Skin epidermis (tissue), 12 donors: ENCODE data around the gene CARS2.
"Not testable (repeated sequence)": the region's sequence is repeated elsewhere in the genome, so short reads cannot be mapped to it uniquely, and the experiment has no call there.

Experiments
- H3K27ac ChIP-seq, 21 experiments: fragments of 200-600 bp; sonication (generic) in 11 of 21; one replicate each; pipeline ENCODE4 v1.5.0; 2020; ENCODE audit warnings: mild to moderate bottlenecking in 3 of 21, inconsistent platforms in 2 of 21, moderate library complexity in 2 of 21
- H3K4me3 ChIP-seq, 7 experiments: fragments of 200-600 bp; sonication (generic) in 2 of 7; one replicate each; pipeline ENCODE4 v1.5.0; 2020; ENCODE audit warnings: inconsistent platforms in 2 of 7, mild to moderate bottlenecking in 2 of 7, moderate library complexity in 1 of 7

CARS2 gene

DNA sequence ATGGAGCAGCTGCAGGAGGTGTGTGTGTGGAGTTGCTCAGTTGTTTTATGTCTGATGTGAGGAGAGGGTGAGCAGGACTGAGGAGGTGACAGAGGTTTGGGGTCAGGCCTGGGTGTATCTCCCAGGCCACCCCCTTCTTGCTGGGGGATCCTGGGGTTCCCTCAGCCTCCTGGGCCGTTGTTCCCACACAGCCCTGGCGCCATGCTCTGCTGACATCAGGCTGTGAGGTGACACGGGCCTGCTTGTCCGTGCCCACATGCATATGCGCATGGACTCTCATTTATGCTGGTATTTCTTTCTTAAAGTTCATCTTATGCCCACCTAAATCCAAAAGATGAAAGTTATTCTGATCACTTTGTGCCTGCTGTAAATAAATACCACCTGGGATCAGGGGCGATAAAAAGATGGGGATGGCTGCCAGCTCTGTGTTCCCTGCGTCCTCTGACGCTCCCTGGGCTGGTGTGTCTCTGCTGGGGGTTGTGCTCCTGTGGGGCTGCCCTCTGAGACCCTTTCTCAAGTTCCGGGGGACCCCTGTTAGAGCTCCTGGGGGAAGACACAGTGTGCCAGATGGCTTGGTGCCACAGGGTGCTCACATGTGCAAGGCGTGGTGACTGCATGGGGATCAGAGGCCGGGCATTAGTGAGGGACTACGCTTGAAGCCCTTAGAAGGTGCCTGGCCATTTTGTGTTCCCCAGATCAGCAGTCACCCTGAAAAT, 78.0 kb downstream of the CARS2 start:
- Histone ChIP-seq H3K27ac (no peak overlapping the region), H3K4me3 (no peak overlapping the region)

DNA sequence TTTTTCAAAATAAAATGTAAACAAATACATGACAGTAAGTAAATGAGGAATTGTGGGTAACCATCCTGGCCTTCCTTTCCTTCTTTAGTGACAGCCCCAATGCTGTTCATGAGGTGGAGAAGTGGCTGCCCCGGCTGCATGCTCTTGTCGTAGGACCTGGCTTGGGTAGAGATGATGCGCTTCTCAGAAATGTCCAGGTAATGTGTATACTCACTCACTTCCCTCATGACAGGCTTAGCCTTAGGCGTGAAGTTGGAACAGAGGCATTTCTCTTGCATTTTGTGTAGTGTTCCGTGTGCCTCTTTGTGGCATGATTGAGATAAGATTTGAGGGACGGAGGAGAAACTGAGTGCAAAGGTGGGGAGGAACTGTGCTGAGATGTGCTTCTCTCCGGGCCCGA, 78.6 kb downstream of the CARS2 start:
- no peak overlapping the region for H3K4me3 ChIP-seq
- H3K27ac ChIP-seq: no peak overlapping the region

DNA sequence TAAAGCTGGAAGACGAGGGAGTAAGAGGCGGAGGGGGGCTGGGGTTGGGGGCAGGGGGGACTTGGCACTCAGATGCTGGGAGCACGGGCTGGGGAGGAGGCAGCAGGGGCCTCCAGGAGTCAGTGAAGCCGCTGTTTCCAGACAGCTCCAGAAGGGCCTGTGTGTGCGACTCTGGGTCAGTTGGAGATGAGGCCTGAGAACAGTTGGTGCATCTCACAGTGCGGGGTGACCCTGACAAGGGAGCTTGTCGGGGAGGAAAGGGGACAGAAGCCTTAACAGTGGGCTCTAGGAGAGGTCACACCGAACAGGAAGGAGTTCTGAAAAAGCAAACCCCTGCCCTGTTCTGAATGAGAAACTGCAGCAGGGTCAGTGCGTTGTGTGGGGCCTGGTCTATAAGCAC, 79.4 kb downstream of the CARS2 start:
- H3K27ac ChIP-seq: no peak overlapping the region
- H3K4me3 ChIP-seq: no peak overlapping the region

DNA sequence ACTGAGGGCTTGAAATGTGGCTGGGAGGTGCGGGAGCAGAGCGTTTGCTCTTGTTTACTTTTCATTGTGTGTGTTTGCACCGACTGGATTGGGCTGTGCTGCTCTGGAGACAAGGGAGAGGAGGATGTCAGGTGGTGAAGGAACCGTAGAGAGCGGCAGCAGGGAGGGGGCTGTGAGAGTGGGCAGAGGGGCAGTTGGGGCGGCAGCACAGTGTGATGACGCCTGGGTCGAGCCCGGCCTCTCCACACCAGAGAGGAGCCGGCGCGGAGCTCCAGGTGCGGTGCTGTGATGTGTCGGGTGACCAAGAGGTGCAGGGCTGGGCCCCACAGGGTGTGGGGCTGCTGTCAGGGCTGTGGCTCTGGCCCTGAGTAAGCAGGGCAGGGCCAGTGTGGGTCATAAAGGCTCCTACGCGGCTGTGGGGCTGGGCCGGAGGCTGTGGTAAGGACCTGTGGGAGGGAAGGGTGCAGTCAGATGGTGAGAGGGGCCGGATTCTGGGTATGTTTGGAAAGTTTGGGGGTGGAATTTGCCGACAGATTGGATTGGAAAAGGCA, 80.1 kb downstream of the CARS2 start:
- Histone ChIP-seq H3K27ac (no peak overlapping the region), H3K4me3 (no peak overlapping the region)

DNA sequence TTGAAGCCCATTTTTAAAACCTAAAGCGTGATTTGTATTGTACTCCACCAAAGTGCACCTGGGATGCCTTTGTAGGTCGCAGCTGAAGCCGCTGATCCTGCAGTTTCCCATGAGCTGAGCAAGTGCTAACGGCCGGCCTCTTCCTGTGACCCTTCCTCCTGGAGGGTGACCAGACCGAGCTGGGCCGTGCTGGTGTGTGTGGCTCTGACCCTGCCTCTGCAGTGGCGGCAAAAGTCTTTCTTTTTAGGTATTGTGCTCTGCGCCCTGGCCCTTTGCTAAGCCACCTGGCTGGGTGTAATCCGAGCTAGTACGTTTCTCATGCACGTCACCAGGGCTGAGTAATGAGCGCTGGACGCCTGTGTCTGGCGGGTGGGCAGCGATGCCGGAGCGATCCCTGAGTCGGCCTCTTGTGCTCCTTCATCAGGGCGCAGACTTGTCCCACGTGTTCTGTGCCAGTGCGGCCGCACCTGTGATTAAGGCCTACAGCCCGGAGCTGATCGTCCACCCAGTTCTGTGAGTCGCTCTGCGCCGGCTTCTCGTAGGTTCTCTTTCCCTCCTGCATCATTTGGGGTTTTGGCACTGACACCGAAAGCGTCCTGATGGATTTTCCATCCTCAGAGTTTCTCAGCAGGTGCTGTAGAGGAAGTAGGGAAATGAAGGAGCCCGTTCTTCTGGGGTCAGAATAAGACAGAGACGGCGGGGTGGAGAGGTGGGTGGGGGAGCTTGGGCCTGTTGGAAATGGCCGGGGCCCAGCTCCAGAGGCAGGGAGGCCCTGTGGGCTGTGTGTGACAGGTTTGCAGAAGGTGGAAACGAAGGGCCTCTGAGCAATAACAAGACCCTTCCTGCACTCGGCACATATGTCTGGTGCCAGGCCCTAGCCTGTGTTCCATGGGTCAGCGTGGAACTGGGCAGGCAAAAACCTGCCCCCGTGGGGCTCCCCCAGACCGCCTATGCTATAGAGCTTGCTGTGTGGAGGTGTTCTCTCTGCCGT, 80.9 kb downstream of the CARS2 start:
- no peak overlapping the region for H3K4me3 ChIP-seq
- H3K27ac ChIP-seq: no peak overlapping the region

DNA sequence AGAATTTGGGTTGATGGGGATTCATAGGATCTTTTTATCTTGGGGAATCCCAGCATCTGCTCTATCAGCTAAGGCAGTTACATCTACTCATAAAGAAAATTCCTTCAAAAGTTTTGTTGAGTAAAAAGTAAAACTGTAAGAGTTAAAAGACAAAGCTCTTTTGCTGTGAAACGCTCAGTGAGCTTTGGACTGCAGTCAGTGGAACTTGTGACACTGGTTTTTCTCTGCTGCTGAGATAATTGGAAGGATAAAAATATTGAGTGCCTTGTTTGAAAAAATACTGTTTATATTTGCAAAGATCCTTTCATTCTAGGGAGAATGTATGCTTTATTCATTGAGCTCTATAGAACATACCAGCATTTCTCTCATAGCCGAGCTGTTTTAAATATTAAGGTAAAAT, 85.3 kb downstream of the CARS2 start:
- no peak overlapping the region for H3K4me3 ChIP-seq

DNA sequence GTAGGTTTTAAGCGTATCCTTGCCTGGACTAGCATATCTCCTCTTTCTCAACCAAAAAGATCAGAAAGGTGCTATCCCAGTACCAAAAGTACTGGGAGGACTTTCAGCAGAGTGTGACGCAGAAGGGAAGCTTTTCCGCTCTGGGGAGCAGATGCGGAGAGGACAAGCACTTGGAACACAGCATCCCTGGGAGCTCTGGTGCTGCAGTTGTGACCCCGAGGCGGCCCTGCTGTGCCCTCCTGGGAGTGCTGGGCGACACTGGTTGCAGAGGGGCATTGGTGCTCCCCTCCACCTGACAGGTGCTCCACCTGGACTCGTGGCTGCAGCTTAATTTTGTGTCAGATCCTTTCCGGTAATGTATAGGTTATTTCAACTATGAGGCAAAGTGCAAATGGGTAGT, 87.1 kb downstream of the CARS2 start:
- Histone ChIP-seq H3K27ac (no peak overlapping the region), H3K4me3 (no peak overlapping the region)

More for the DNA sequence above, 85.3 kb downstream of the CARS2 start:
- H3K27ac ChIP-seq: no peak overlapping the region

DNA sequence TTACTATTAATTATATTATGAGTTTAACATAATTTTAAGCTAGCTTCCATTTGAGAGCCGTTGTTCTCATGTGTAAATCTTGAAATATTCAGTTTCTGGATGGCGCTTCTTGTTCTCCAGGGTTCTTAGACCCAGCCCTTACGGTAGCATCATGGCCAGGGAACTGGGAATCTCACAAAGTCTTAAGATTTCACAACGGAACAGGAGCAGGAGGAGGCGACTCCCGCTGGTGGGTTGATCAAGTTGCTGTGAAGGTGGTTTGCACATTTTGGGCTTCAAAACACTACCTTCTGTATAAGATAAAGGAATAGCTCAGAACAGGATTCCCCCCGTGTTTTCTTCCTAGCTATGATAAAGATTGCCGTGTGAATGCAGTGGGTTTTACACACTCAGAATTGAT, 87.7 kb downstream of the CARS2 start:
- H3K27ac ChIP-seq: peak overlapping the region in 1 of 21 experiments; percentile 9
- H3K4me3 ChIP-seq: no peak overlapping the region

DNA sequence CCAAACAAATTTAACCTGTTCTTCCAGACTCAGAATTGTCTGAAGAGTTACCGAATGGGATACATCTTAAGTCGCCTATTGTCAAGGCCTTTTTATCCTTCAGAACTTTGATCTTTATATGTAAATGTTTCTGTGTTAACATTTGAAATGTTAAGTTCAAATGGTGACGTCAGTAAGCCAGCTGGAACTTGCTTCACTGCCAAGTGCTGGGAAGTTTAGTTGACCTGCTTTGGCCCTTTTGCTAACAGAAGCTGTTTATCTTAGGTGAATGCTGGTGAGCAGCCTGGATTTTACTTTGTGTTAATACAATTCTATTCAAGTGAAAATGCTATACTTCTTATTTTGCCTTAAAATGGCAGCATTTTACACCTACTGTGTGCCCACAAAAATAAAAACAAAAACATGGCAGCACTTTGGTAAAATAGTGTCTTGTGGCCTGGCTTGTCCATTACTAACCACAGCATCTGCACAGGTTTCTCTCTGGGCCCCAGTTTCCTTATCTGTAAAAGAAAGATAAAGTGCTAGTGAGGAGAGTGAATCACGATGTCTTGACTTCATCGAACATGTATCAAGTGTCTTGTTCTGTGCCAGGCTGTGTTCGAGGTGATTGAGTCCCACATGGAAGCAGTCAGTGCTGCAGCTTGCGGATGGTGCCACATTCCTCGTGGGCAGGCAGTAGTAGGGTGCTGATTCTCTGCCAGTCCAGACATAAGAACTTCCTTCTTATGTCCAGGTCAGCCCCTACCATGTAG, 88.4 kb downstream of the CARS2 start:
- H3K4me3 ChIP-seq: no peak overlapping the region
- H3K27ac ChIP-seq: peak overlapping the region in 6 of 21 experiments; percentile 6 to 97 (median 60)

DNA sequence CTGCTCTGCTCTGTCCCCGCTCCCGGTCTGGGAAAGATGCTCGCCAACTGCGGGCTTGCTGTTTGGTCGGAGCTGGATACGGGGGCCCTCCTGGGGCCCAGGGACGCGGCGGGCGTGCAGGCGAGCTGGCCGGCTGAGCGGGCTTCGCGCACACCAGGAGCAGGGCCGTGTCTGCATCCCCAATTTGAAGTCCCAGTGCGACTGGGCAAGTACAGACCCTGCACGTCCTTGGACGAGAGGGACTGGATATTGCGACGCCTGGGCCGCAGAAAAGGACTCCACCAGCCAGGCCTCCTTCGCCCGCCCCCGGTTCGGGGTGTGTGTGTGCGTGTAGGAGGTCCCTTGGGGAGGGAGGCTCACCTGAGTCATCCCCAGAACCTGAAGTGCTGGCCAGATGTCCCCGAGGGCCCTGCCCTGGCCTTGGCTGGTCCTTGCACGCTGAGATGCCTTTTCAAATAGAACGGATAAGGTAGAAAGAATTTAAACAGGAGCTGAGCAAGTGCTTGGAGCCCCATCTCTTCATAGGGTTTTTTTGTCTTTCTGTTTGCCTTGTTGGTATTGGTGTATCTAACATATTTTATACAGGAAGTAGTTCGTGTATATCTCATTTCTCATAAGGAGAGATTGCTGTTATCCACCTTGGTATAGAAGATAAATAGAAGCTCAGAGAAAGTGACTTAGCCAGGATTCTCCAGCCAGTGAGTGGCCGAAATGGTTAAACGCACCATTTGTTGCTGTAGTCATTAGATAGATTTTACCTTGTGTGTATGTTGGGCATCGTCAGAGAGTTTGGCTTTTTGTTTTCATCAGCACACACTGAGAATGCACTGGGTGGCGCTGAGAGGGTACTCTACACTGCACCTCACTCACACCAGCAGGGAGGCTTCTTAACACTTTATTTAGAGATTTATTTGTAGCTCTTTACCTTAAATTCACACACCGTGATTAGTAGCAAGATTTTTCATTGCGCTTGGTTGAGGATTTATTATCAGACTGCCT, 89.5 kb downstream of the CARS2 start:
- H3K27ac ChIP-seq: peak overlapping the region; percentile 62 to 97 (median 92)
- H3K4me3 ChIP-seq: peak overlapping the region; percentile 63 to 98 (median 84)

DNA sequence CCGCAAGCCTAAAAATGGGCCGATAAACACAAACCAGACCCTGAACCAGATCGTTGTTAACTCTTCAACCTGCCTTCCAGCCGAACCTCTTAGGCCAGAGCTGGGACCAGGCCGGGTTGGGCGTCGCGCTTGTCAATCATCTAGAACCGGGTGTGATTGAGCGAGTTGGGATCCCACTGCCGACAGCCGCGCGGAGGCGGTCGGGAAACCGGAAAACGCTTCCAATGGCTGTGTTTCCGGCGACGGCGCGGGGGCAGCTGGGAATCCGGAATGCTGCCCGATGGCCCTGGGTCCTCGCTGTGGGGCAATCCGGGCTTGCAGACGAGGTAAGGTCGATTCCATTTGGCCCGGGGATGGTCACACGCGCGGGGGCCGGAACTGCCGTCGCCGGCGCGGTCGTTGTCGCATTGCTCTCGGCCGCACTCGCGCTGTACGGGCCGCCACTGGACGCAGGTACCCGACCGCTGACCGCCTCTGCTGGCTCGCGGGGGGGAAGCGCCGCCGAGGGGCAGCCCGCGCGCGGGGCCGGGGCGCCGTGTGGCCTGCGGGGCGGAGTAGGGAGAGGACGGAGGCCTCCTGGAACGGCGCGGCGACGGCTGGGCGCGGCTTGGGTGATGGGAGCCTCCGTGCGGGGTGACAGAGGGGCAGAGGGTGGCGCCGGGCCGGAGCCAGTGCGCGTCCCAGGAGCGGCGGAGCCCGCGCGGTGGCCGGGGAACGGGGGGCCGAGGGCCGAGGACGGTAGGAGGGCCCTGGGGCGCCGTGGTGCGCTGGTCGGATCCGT, 90.4 kb downstream of the CARS2 start, which contains the start of gene NAXD:
Gene NAXD (plus strand): TSS at position 224 of the 781 bp plus-strand sequence. CDS start 57 bp downstream, at position 281.
- Histone ChIP-seq H3K4me3 (peak within 1 kb of the TSS; percentile 63 to 98 (median 84)), H3K27ac (peak within 1 kb of the TSS; percentile 62 to 97 (median 92))

DNA sequence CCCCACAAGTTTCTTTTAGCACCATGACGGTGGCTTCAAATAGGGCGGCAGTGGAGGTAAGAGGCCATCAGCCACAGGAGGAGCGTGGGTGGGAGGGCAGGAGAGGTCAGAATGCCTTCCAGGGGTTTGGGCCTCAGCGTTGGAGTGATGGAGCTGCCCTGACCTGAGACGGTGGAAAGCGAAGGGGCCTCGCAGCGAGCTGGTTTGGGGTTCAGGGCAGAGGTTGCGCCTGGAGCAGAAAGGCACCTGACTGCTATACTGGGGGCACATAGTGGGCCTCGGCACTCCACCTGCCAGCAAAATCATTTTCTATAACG, 91.0 kb downstream of the CARS2 start:
- Histone ChIP-seq H3K27ac (peak overlapping the region in 19 of 21 experiments; percentile 13 to 97 (median 92)), H3K4me3 (peak overlapping the region; percentile 63 to 98 (median 84))

DNA sequence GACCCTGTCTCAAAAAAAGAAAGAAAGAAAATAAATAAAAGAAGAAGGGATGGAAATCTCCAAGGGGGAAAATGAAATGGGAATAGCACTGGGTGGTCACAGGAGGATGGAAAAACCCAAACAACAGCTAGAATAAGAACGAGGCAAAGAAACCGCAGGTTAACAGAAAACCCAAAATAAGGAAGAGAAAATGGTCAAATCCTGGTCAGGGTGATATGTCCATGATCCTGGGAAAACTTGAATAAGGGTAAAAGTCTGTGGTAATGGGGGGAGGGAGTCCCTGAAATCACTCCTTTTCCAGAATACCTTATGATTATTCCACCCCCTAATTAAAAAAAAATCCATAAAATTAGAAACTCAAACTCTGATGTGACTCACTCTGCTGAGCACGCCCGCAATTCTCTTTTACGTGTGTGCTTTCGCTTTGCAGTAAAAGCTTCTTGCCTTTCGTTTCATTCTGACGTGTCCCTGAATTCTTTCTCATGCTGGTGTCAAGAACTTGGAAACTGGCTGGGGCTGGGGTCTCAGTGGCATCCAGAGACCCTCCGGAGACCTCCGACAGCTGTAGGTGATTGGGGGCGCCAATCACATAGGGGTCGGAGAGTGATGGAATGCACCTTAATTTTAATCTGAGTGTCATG, 94.8 kb downstream of the CARS2 start:
- H3K27ac ChIP-seq: peak overlapping the region in 4 of 21 experiments; percentile 7 to 54 (median 37)
- peak overlapping the region in 2 of 7 experiments; percentile 10 to 28 for H3K4me3 ChIP-seq

DNA sequence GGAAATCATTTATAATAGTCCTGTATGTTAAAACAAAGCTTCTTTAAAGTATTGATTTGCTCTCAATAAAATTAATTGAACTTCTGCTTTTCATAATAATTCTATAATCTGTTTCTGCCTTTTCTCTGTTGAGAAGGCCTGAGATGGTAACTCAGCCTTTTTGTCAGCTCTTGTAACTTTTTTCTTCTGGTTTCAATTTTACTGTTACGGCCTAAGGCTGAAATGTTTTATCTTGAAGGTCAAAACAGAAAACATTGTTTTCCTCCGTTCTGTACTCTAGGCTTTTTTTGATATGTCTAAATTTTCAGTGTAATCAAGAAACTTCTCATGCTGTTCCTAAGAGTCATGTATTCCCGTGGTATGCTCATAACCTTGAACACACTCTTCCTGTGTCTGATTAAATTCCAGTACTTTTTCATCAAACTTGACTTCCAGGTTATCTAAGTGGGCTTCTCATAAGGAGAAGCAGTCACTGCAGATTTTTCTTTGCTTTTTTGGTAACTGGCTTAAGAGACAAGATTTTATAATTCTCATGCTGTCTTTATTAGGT, 98.2 kb downstream of the CARS2 start:
- Histone ChIP-seq H3K4me3 (no peak overlapping the region), H3K27ac (no peak overlapping the region)

DNA sequence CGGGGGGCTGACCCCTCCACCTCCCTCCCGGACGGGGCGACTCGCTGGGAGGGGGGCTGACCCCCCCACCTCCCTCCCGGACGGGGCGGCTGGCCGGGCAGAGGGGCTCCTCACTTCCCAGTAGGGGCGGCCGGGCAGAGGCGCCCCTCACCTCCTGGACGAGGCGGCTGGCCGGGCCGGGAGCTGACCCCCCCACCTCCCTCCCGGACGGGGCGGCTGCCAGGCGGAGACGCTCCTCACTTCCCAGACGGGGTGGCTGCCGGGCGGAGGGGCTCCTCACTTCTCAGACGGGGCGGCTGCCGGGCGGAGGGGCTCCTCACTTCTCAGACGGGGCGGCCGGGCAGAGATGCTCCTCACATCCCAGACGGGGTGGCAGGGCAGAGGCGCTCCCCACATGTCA, 99.6 kb downstream of the CARS2 start:
- not testable (repeated sequence) for H3K27ac ChIP-seq, H3K4me3 ChIP-seq

DNA sequence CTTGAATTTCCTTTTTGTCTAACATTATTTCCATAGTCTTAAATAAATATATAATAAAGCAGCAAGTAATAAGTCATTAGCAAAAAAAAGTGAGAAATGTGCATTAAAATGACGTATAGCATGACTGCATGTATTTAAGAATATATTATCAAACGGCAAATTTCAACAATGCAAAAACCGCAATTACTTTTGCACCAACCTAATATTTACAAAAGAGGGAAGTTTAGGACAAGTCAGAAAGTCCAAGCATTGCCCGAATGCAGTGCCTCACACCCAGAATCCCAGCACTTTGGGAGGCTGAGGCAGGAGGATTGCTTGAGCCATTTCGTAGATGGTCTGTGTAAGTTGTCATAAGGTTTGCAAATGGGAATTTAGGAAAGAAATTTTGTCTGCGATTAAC, 100.8 kb downstream of the CARS2 start:
- Histone ChIP-seq H3K4me3 (no peak overlapping the region), H3K27ac (no peak overlapping the region)

DNA sequence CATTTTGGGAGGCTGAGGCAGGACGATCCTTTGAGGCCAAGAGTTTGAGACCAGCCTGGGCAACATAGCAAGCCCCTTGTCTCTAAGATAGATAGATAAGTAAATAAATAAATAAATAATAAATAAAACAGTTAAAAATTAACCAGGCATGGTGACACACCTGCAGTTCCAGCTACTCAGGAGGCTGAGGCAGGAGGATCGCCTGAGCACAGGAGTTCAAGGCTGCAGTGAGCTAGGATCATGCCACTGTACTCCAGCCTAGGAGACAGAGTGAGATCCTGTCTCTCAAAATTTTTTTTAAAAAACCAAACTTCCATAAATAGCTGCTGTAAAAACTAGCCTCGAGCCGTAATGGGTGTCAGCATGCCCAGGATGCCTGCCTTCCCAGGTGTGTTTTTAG, 104.9 kb downstream of the CARS2 start:
- Histone ChIP-seq H3K4me3 (no peak overlapping the region), H3K27ac (no peak overlapping the region)
